Transverse colon (tissue), 4 donors: Measurements from ENCODE around the gene MYRIP. TPM values are rescaled to one million over a fixed set of nuclear protein-coding genes. Genes with fewer than 3 reads are reported as not detected.
A peak's percentile ranks its signal among the peaks of the same experiment; 100 is the strongest.

Experiments
- DNase-seq: peaks from one replicate; pipeline ENCODE4 v3.0.0-alpha.2; 2019
- H3K27ac ChIP-seq, 4 donors: fragments of 200-600 bp; sonication (generic); 2 replicates each; pipeline ENCODE4 v1.5.1; 2016 to 2018; ENCODE audit warnings: inconsistent platforms in 4 of 4
- H3K27me3 ChIP-seq: fragments of 200-600 bp; sonication (generic); 2 replicates; pipeline ENCODE4 v1.5.1; 2017; ENCODE audit warnings: inconsistent platforms
- H3K36me3 ChIP-seq, 4 donors: fragments of 200-600 bp; sonication (generic); 2 replicates each; pipeline ENCODE4 v1.5.1; 2017 to 2019; ENCODE audit warnings: inconsistent platforms in 4 of 4
- H3K4me1 ChIP-seq, 4 donors: fragments of 200-600 bp; sonication (generic); 2 replicates each; pipeline ENCODE4 v1.5.1; 2017 to 2020; ENCODE audit warnings: inconsistent platforms in 4 of 4
- H3K4me3 ChIP-seq, 4 donors: fragments of 200-600 bp; sonication (generic); 1 replicate in 1 of 4; 2 replicates in 3 of 4; pipeline versions ENCODE4 v1.5.1 to v1.6.1; 2017 to 2019; ENCODE audit warnings: inconsistent platforms in 4 of 4
- H3K9me3 ChIP-seq, 2 donors: fragments of 200-600 bp; sonication (generic); 2 replicates each; pipeline ENCODE4 v1.5.1; 2017 to 2019; ENCODE audit warnings: inconsistent platforms in 2 of 2
- EP300 ChIP-seq: sonication (generic); formaldehyde crosslinking; IDR thresholded peaks from one replicate; pipeline ENCODE4 v1.6.1; 2017; ENCODE audit warnings: antibody characterized with exemption, low read depth
- POLR2A ChIP-seq: fragments of 450-650 bp; IDR thresholded peaks from one replicate; pipeline ENCODE4 v1.6.1; 2016; ENCODE audit warnings: antibody characterized with exemption, mild to moderate bottlenecking, moderate library complexity
- POLR2AphosphoS5 ChIP-seq, 3 donors: sonication (generic); formaldehyde crosslinking; IDR thresholded peaks; one replicate each; pipeline ENCODE4 v1.6.1; 2016; ENCODE audit warnings: antibody characterized with exemption in 3 of 3
- WGBS, 2 donors: methylation state at CpG; one replicate each; pipeline ENCODE4 v1.1.5; 2018; ENCODE audit warnings: low coverage in 1 of 2; 5-methylcytosine and 5-hydroxymethylcytosine counted together
- in situ Hi-C, 4 donors: fragments of 200-750 bp; cut with MboI; loops; one replicate each; pipeline versions ENCODE4 v1.15.0 to v1.15.1; 2017; ENCODE audit warnings: low sequenced_read_pairs in 3 of 4, low pct_ligation_motif_present in 1 of 4, low pct_unique_long_range_greater_than_20kb in 1 of 4
- intact Hi-C: fragments of 100-400 bp; cut with DNase I; formaldehyde crosslinking; loops from one replicate; pipeline ENCODE4 v1.15.1; 2023; ENCODE audit warnings: low total_unique reads
- total RNA-seq, 4 donors: library from RNA; depleted of rRNA; stranded (reverse); fragments of >200 nt; gene quantifications; one replicate each; pipeline ENCODE4 v1.1.0, GENCODE V29; 2016
- TF ChIP-seq, protein P1 (sequence below), 5 experiments: fragments of 200-600 bp in 3 of 5; fragments of 450-650 bp in 2 of 5; sonication (generic) in 3 of 5; IDR thresholded peaks; 1 replicate in 2 of 5; 2 replicates in 3 of 5; pipeline ENCODE4 v1.5.1; 2016 to 2017; ENCODE audit warnings: antibody characterized with exemption in 5 of 5, inconsistent platforms in 3 of 5, mild to moderate bottlenecking in 2 of 5, moderate library complexity in 1 of 5

MYRIP gene
- total RNA-seq, 4 donors from 2014 or later = 2.6 to 19.7 (median 5.4) TPM

DNA sequence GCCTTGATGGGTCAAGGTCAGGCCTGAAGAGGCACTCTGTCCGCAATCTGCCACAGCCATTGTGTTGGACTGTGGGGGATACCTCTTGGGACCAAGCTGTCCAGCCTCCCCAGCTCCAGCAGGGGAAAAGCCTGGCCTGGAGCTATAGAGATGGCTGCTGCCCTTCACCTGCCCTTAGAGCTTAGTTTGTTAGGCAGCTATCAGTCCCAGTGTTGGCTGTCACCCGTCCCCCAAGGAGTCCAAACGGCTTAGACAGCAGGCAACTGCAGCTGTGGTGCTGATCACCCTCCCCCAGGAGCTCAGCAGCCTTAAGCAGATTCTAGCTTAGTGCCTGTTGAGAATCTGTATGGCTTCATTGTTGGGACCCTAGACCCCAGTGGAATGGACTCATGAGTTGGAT, 180.3 kb downstream of the MYRIP start:
- Histone ChIP-seq H3K4me3 (no peak overlapping the region), H3K27me3 (no peaks in the 10 kb centered on the region), H3K27ac (no peak overlapping the region), H3K4me1 (no peaks in the 10 kb centered on the region), H3K36me3 (no peaks in the 10 kb centered on the region), H3K9me3 (no peaks in the 10 kb centered on the region)
- WGBS, 2 donors = 78% methylated on average over 3 of the region's 3 CpGs; no CpG with 5 or more reads in 1 of the 2 donors
- no peak for DNase-seq
- TF ChIP-seq, protein P1, sequence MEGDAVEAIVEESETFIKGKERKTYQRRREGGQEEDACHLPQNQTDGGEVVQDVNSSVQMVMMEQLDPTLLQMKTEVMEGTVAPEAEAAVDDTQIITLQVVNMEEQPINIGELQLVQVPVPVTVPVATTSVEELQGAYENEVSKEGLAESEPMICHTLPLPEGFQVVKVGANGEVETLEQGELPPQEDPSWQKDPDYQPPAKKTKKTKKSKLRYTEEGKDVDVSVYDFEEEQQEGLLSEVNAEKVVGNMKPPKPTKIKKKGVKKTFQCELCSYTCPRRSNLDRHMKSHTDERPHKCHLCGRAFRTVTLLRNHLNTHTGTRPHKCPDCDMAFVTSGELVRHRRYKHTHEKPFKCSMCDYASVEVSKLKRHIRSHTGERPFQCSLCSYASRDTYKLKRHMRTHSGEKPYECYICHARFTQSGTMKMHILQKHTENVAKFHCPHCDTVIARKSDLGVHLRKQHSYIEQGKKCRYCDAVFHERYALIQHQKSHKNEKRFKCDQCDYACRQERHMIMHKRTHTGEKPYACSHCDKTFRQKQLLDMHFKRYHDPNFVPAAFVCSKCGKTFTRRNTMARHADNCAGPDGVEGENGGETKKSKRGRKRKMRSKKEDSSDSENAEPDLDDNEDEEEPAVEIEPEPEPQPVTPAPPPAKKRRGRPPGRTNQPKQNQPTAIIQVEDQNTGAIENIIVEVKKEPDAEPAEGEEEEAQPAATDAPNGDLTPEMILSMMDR (IDR thresholded peaks at IDR 0.05) = no peak
- TF ChIP-seq POLR2AphosphoS5 (IDR thresholded peaks at IDR 0.05) = no peak
- in situ Hi-C loops (no loop called here), intact Hi-C loops (no loop called here)

DNA sequence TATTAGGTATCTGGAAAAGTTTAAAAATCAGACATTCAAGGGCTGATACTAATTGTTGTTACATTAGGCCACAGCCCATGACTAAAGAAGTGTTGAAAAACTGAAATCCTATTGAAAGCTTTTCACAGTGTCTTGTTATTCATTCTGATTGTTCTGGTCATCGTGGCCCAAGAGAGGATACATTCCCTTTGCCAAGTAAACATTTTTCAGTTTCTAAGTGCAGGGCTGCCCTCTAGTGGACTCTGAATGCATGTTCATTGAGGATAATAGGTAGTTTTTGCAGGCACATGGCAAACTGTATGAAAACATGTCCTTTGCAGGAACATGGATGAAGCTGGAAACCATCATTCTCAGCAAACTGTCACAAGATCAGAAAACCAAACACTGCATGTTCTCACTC, 181.1 kb downstream of the MYRIP start:
- in situ Hi-C loops (no loop called here), intact Hi-C loops (no loop called here)
- Histone ChIP-seq H3K27me3 (no peaks in the 10 kb centered on the region), H3K4me1 (no peaks in the 10 kb centered on the region), H3K27ac (no peak overlapping the region), H3K36me3 (no peaks in the 10 kb centered on the region), H3K4me3 (no peak overlapping the region), H3K9me3 (no peaks in the 10 kb centered on the region)
- 57 to 78% methylated on average over 1 of the region's 1 CpG for WGBS, 2 donors
- peak; percentile 18 for DNase-seq
- TF ChIP-seq, protein P1 (IDR thresholded peaks at IDR 0.05) = peak; percentile 25 to 63 (median 56)
- TF ChIP-seq POLR2A = no peak

DNA sequence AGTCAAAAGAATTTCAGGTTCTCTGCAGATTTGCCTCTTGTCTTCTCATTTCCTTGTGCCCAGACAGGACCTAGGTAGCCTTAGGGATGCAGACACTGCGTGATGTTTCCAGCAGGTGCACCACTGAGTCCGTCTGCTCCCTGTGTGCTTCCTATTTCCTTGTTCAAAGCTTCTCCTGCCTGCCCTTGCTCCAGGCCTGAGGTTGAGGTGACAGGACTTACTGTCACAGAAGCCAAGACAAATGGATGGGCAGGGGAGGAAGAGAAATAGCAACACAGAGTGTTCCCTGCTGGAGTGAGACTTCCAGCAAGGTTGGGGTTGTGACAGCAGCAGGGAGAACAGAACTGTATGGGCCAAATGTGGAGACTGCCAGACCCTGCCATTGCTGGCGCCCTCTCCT, 199.4 kb downstream of the MYRIP start:
- no peak for DNase-seq
- no peaks in the 10 kb centered on the region for H3K4me1 ChIP-seq
- TF ChIP-seq EP300 (no peak), POLR2A (no peak), POLR2AphosphoS5 (IDR thresholded peaks at IDR 0.05) (no peak)
- TF ChIP-seq, protein P1 (IDR thresholded peaks at IDR 0.05) = no peak
- no peak overlapping the region for H3K27ac ChIP-seq
- 83 to 85% methylated on average over 2 to 3 of the region's 3 CpGs for WGBS, 2 donors
- no peaks in the 10 kb centered on the region for H3K36me3 ChIP-seq
- no peaks in the 10 kb centered on the region for H3K9me3 ChIP-seq
- no peaks in the 10 kb centered on the region for H3K27me3 ChIP-seq
- H3K4me3 ChIP-seq = no peak overlapping the region
- in situ Hi-C loops (no loop called here), intact Hi-C loops (no loop called here)

DNA sequence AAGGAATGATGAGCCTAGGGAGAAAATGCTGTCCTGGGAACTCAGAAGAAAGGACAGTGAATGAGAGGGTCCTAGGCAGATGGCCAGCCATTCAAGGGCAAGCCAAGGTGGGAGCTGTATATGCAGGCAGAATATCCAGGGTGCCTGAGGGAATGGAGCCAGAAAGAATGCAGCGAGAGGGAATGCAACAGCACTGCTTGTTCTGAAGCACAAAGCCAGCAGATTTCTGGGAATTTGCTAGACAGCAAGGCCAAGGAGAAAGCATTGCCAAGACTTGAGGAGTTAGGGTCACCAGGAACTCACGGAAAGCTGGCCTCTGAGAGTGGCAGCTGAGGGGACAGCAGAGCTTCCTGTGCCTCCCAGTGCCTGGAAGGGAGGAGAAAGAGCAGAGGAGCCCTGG, 200.6 kb downstream of the MYRIP start:
- TF ChIP-seq, protein P1 (IDR thresholded peaks at IDR 0.05) = no peak
- TF ChIP-seq EP300 (no peak), POLR2A (no peak), POLR2AphosphoS5 (IDR thresholded peaks at IDR 0.05) (no peak)
- WGBS, 2 donors = 68% methylated on average over 2 of the region's 2 CpGs; no CpG with 5 or more reads in 1 of the 2 donors
- Histone ChIP-seq H3K36me3 (no peaks in the 10 kb centered on the region), H3K27ac (no peak overlapping the region), H3K4me3 (no peak overlapping the region), H3K9me3 (no peaks in the 10 kb centered on the region), H3K4me1 (no peaks in the 10 kb centered on the region), H3K27me3 (no peaks in the 10 kb centered on the region)
- in situ Hi-C loops (no loop called here), intact Hi-C loops (no loop called here)
- DNase-seq = no peak
